B cell (primary cell): ENCODE measurements around the gene STAC3. TPM values are rescaled to one million over a fixed set of nuclear protein-coding genes. Genes with fewer than 3 reads are reported as not detected.

Source experiments
- ATAC-seq: fragments of 200-7000 bp; cut with Tn5 transposase; one replicate; pipeline ENCODE4 v1.10.0; 2021; ENCODE audit warnings: low read depth, mild to moderate bottlenecking, moderate number of reproducible peaks, moderate library complexity
- CTCF ChIA-PET: fragments of 350-600 bp; sonication (Branson Sonifier 250); formaldehyde crosslinking; loops from one replicate; lab custom pipeline; 2021; ENCODE audit warnings: antibody characterized with exemption, inconsistent platforms; lab: Charles Lee
- POLR2A ChIA-PET: fragments of 350-600 bp; sonication (Branson Sonifier 250); formaldehyde crosslinking; loops from one replicate; lab custom pipeline; 2021; ENCODE audit warnings: antibody characterized with exemption; lab: Charles Lee
- DNase-seq: peaks from one replicate; pipeline ENCODE4 v3.0.0; 2013
- H2AFZ ChIP-seq: 2 replicates; pipeline ENCODE4 v1.6.1; 2012; ENCODE audit warnings: mild to moderate bottlenecking, low read depth, low read length; ENCODE audit not compliant: insufficient read depth, poor library complexity, severe bottlenecking
- H3K27ac ChIP-seq, 2 donors: 1 replicate in 1 of 2; 2 replicates in 1 of 2; pipeline ENCODE4 v1.5.1; 2012 to 2013; ENCODE audit warnings: low read length in 2 of 2, mild to moderate bottlenecking in 2 of 2, moderate library complexity in 1 of 2
- H3K27me3 ChIP-seq, 4 experiments: fragments of 200-600 bp in 1 of 4; sonication (generic) in 1 of 4; replicated peaks in 1 of 4; 1 replicate in 2 of 4; 2 replicates in 2 of 4; pipeline versions ENCODE4 v1.6.1 to v1.7.0; 2013 to 2016; ENCODE audit warnings: low read length in 3 of 4, mild to moderate bottlenecking in 2 of 4, mixed read lengths in 1 of 4, moderate library complexity in 1 of 4; ENCODE audit not compliant: insufficient read depth in 4 of 4, control insufficient read depth in 3 of 4; ENCODE audit errors: control extremely low read depth in 1 of 4
- H3K36me3 ChIP-seq, 2 experiments: replicated peaks in 1 of 2; 1 replicate in 1 of 2; 2 replicates in 1 of 2; pipeline versions ENCODE4 v1.6.1 to v1.7.1; 2013; ENCODE audit warnings: low read length in 1 of 2; ENCODE audit not compliant: insufficient read depth in 2 of 2, control insufficient read depth in 1 of 2; ENCODE audit errors: control extremely low read depth in 1 of 2, extremely low read depth in 1 of 2
- H3K4me1 ChIP-seq, 2 donors: fragments of 200-600 bp in 1 of 2; sonication (generic) in 1 of 2; 1 replicate in 1 of 2; 2 replicates in 1 of 2; pipeline versions ENCODE4 v1.5.1 to v1.6.1; 2013 to 2017; ENCODE audit warnings: low read length in 2 of 2; ENCODE audit not compliant: control insufficient read depth in 2 of 2, insufficient read depth in 2 of 2
- H3K4me2 ChIP-seq: replicated peaks from 2 replicates; pipeline ENCODE3; 2012; ENCODE audit warnings: mild to moderate bottlenecking, low read depth, low read length; ENCODE audit not compliant: poor library complexity, severe bottlenecking
- H3K4me3 ChIP-seq, 5 experiments: fragments of 200-600 bp in 1 of 5; sonication (generic) in 1 of 5; 1 replicate in 3 of 5; 2 replicates in 2 of 5; pipeline versions ENCODE4 v1.5.1 to v1.7.0; 2011 to 2016; ENCODE audit warnings: low read length in 4 of 5, mild to moderate bottlenecking in 4 of 5, low read depth in 2 of 5, control low read depth in 1 of 5, moderate library complexity in 1 of 5; ENCODE audit not compliant: insufficient read depth in 1 of 5; ENCODE audit errors: control extremely low read depth in 1 of 5, extremely low read depth in 1 of 5
- H3K79me2 ChIP-seq: fragments of 200-600 bp; sonication (generic); one replicate; pipeline ENCODE4 v1.6.0; 2016; ENCODE audit warnings: low read length; ENCODE audit not compliant: control insufficient read depth, insufficient read depth
- H3K9ac ChIP-seq: fragments of 200-600 bp; sonication (generic); 2 replicates; pipeline ENCODE4 v1.6.1; 2017; ENCODE audit warnings: mild to moderate bottlenecking, low read length, moderate library complexity
- H3K9me3 ChIP-seq, 3 donors: one replicate each; pipeline versions ENCODE4 v1.6.1 to v1.7.1; 2013; ENCODE audit warnings: low read length in 2 of 3; ENCODE audit not compliant: control insufficient read depth in 2 of 3, insufficient read depth in 1 of 3; ENCODE audit errors: control extremely low read depth in 1 of 3
- H4K20me1 ChIP-seq: 2 replicates; pipeline ENCODE4 v1.6.0; 2012; ENCODE audit warnings: mild to moderate bottlenecking, low read length; ENCODE audit not compliant: insufficient read depth, control insufficient read depth, poor library complexity, severe bottlenecking
- H3K27ac Mint-ChIP-seq: one replicate; pipeline ENCODE4 v1.8.0; 2021; ENCODE audit warnings: mixed read lengths
- H3K27me3 Mint-ChIP-seq: one replicate; pipeline ENCODE4 v1.8.0; 2021; ENCODE audit warnings: mixed read lengths
- H3K4me1 Mint-ChIP-seq: one replicate; pipeline ENCODE4 v1.8.0; 2021; ENCODE audit warnings: mixed read lengths
- H3K4me3 Mint-ChIP-seq: one replicate; pipeline ENCODE4 v1.8.0; 2021; ENCODE audit warnings: mixed read lengths
- H3K9me3 Mint-ChIP-seq: one replicate; pipeline ENCODE4 v1.8.0; 2022; ENCODE audit warnings: mixed read lengths; ENCODE audit not compliant: insufficient read depth
- EZH2 ChIP-seq: IDR thresholded peaks from 2 replicates; pipeline ENCODE4 v1.6.1; 2012; ENCODE audit warnings: borderline replicate concordance, low read depth, mild to moderate bottlenecking, moderate library complexity, low read length; ENCODE audit not compliant: insufficient read depth, poor library complexity, severe bottlenecking
- WGBS: methylation state at CpG from one replicate; pipeline ENCODE4 v1.1.5; 2013; ENCODE audit warnings: missing lambda C conversion rate; ENCODE audit not compliant: insufficient coverage; 5-methylcytosine and 5-hydroxymethylcytosine counted together
- intact Hi-C: fragments of 100-400 bp; cut with micrococcal nuclease; formaldehyde crosslinking; loops from one replicate; pipeline ENCODE4 v1.10.0; 2022
- polyA plus RNA-seq: library from polyadenylated mRNA; depleted of rRNA; stranded (reverse); fragments of >200 nt; gene quantifications from 2 replicates; pipeline ENCODE4 v1.2.3, GENCODE V29; 2012
- total RNA-seq, 2 donors: library from RNA; stranded (reverse); fragments of 120-200 nt in 1 of 2; gene quantifications; 1 replicate in 1 of 2; 2 replicates in 1 of 2; pipeline versions ENCODE4 v1.2.3 to v1.2.4, GENCODE V29; 2013 to 2022
- TF ChIP-seq, protein P1 (sequence below): fragments of 200-600 bp; IDR thresholded peaks from one replicate; pipeline ENCODE4 v1.8.0; 2022; ENCODE audit warnings: antibody characterized with exemption, mild to moderate bottlenecking

Gene STAC3
- total and polyA plus RNA-seq, 2 donors (not counting 1 experiment from before 2014, with no cell fraction given): 4.5 to 6.2 TPM

DNA sequence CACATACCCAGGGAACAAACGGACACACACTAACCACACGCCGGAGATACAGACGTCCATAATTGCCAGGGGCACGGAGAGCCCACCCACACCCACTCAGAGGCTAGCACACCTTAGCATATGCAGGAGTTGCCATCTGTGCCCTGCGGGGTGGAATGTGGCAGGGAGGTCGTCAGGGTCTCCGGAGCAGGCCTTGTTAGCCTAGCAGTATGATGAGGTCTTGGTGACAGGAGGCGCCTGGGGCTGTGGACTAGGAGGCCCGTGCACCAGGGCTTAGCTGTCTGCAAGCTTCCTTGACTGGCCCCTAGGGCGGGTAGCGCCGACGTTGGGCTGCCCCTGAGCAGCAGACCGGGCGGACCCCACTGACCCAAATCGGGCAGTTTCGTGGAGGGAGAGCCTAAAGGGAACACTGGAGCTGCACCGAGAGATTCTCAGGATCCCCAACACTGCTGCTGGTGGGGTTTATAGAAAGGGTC, 10.0 kb downstream of the STAC3 start:
- Histone ChIP-seq H2AFZ (peak overlapping the region; percentile 78), H3K4me3 (peak overlapping the region; percentile 3 to 79 (median 75)), H3K9ac (peak overlapping the region; percentile 74), H3K36me3 (no peaks in the 10 kb centered on the region), H4K20me1 (peaks cover 8% of the 10 kb centered on the region), H3K4me1 (peaks cover 75 to 82% of the 10 kb centered on the region in 2 donors), H3K27ac (peak overlapping the region; percentile 70 to 81), H3K9me3 (peaks cover 0 to 24% (median 0%) of the 10 kb centered on the region in 3 donors), H3K27me3 (peaks cover 0 to 76% (median 32%) of the 10 kb centered on the region in 4 experiments), H3K79me2 (peaks cover 7% of the 10 kb centered on the region), H3K4me2 (peak overlapping the region; percentile 95)
- no peaks in the 10 kb centered on the region for H3K9me3 Mint-ChIP-seq
- no peak for ATAC-seq
- intact Hi-C loops: loop anchor here (1.0 to 5.0 kb wide), 3 partner anchors 129 to 218 kb away; partner anchors contain the start of genes GLI1 and STAT6
- DNase-seq: no peak
- ChIA-PET POLR2A (interaction anchor here (0.6 to 11.2 kb wide), 5 partner anchors 11 to 234 kb away, joined by 3 to 110 read pairs (median 18); partner anchors contain the start of genes NXPH4 and SHMT2), CTCF (interaction anchor here (0.6 to 31.1 kb wide), 7 partner anchors 13 to 160 kb away, joined by 3 to 838 read pairs (median 9); partner anchors contain the start of genes LRP1, NXPH4 and SHMT2)
- 7% methylated on average over 15 of the region's 19 CpGs for WGBS
- H3K4me1 Mint-ChIP-seq: peaks cover 76% of the 10 kb centered on the region
- peak overlapping the region; percentile 92 for H3K27ac Mint-ChIP-seq
- TF ChIP-seq EZH2: no peak
- TF ChIP-seq, protein P1, sequence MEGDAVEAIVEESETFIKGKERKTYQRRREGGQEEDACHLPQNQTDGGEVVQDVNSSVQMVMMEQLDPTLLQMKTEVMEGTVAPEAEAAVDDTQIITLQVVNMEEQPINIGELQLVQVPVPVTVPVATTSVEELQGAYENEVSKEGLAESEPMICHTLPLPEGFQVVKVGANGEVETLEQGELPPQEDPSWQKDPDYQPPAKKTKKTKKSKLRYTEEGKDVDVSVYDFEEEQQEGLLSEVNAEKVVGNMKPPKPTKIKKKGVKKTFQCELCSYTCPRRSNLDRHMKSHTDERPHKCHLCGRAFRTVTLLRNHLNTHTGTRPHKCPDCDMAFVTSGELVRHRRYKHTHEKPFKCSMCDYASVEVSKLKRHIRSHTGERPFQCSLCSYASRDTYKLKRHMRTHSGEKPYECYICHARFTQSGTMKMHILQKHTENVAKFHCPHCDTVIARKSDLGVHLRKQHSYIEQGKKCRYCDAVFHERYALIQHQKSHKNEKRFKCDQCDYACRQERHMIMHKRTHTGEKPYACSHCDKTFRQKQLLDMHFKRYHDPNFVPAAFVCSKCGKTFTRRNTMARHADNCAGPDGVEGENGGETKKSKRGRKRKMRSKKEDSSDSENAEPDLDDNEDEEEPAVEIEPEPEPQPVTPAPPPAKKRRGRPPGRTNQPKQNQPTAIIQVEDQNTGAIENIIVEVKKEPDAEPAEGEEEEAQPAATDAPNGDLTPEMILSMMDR: no peak
- H3K4me3 Mint-ChIP-seq: peak overlapping the region; percentile 89
- H3K27me3 Mint-ChIP-seq: peaks cover 12% of the 10 kb centered on the region
